GM23248 (cell line): ENCODE measurements around the gene GBE1. TPM values are rescaled to one million over a fixed set of nuclear protein-coding genes. Genes with fewer than 3 reads are reported as not detected.

ENCODE experiments used
- DNase-seq: peaks from one replicate; pipeline ENCODE4 v3.0.0-alpha.2; 2015
- H2AFZ ChIP-seq: fragments of 200-600 bp; sonication (generic); 2 replicates; pipeline ENCODE4 v1.6.1; 2016; ENCODE audit warnings: antibody characterized with exemption
- H3F3A ChIP-seq: fragments of 200-600 bp; sonication (generic); 2 replicates; pipeline ENCODE4 v1.6.1; 2016; ENCODE audit warnings: mild to moderate bottlenecking, antibody characterized with exemption, mixed run types; ENCODE audit not compliant: insufficient read depth
- H3K27ac ChIP-seq: fragments of 200-600 bp; sonication (generic); 2 replicates; pipeline ENCODE4 v1.5.1; 2016; ENCODE audit warnings: mild to moderate bottlenecking
- H3K27me3 ChIP-seq: fragments of 200-600 bp; sonication (generic); replicated peaks from 2 replicates; pipeline ENCODE4 v1.6.1; 2016; ENCODE audit warnings: mild to moderate bottlenecking; ENCODE audit not compliant: insufficient read depth
- H3K36me3 ChIP-seq: fragments of 200-600 bp; sonication (generic); 2 replicates; pipeline ENCODE4 v1.6.1; 2016; ENCODE audit warnings: low read depth, mild to moderate bottlenecking
- H3K4me1 ChIP-seq: fragments of 200-600 bp; sonication (generic); 2 replicates; pipeline ENCODE4 v1.6.1; 2016; ENCODE audit warnings: mild to moderate bottlenecking; ENCODE audit not compliant: insufficient read depth
- H3K4me2 ChIP-seq: fragments of 200-600 bp; sonication (generic); one replicate; pipeline ENCODE4 v1.6.1; 2016; ENCODE audit warnings: mild to moderate bottlenecking; ENCODE audit not compliant: unreplicated experiment
- H3K4me3 ChIP-seq: fragments of 200-600 bp; sonication (generic); 2 replicates; pipeline ENCODE4 v1.5.1; 2016; ENCODE audit warnings: mild to moderate bottlenecking
- H3K79me2 ChIP-seq: fragments of 200-600 bp; sonication (generic); 2 replicates; pipeline ENCODE4 v1.6.1; 2016; ENCODE audit warnings: mild to moderate bottlenecking; ENCODE audit not compliant: insufficient read depth
- H3K9ac ChIP-seq: fragments of 200-600 bp; sonication (generic); 2 replicates; pipeline ENCODE4 v1.6.1; 2016; ENCODE audit warnings: mild to moderate bottlenecking
- H3K9me2 ChIP-seq: fragments of 200-600 bp; sonication (generic); 2 replicates; pipeline ENCODE4 v1.6.1; 2016; ENCODE audit warnings: mixed run types, mild to moderate bottlenecking, moderate library complexity; ENCODE audit not compliant: insufficient read depth
- H3K9me3 ChIP-seq: fragments of 200-600 bp; sonication (generic); one replicate; pipeline ENCODE4 v1.6.1; 2017; ENCODE audit warnings: low read depth
- H4K20me1 ChIP-seq: fragments of 200-600 bp; sonication (generic); 2 replicates; pipeline ENCODE4 v1.6.0; 2016; ENCODE audit not compliant: insufficient read depth
- EZH2 ChIP-seq: fragments of 200-600 bp; sonication (generic); IDR thresholded peaks from 2 replicates; pipeline ENCODE4 v1.6.1; 2018; ENCODE audit warnings: antibody characterized with exemption, mild to moderate bottlenecking; ENCODE audit not compliant: insufficient read depth, poor library complexity, severe bottlenecking
- EZH2phosphoT487 ChIP-seq: fragments of 200-600 bp; sonication (generic); IDR thresholded peaks from 2 replicates; pipeline ENCODE4 v1.6.1; 2018; ENCODE audit warnings: antibody characterized with exemption, moderate library complexity, mild to moderate bottlenecking, low read depth; ENCODE audit not compliant: insufficient read depth
- WGBS, 2 experiments: methylation state at CpG; one replicate each; pipeline ENCODE4 v1.1.6; 2015 to 2017; ENCODE audit warnings: low lambda C conversion rate in 2 of 2, low coverage in 1 of 2; ENCODE audit errors: missing lambda C conversion rate in 2 of 2; 5-methylcytosine and 5-hydroxymethylcytosine counted together
- in situ Hi-C: fragments of 300-500 bp; cut with MboI; formaldehyde crosslinking; loops from 2 replicates; pipeline ENCODE4 v1.15.0; 2020
- polyA plus RNA-seq: library from polyadenylated mRNA; unstranded; fragments of >200 nt; fragmentation: Nextera tagmentation; extraction: Ambion mirVana; gene quantifications from 2 replicates; pipeline ENCODE4 v1.2.1, GENCODE V29; 2016
- small RNA-seq: library from RNA; depleted of rRNA; stranded (forward); fragments of <200 nt; gene quantifications from one replicate; pipeline ENCODE3, GENCODE V24; 2014; ENCODE audit warnings: low read depth, low replicate concordance
- total RNA-seq: library from RNA; depleted of rRNA; stranded (reverse); fragments of >200 nt; shearing (Covaris generic); gene quantifications from 2 replicates; pipeline ENCODE4 v1.2.3, GENCODE V29; 2014

Gene GBE1
- total and polyA plus RNA-seq, 2 experiments from 2014 or later: 130 to 166 TPM

- DNase-seq: peak; percentile 23
- Histone ChIP-seq H3K4me2 (peak overlapping the region; percentile 18), H3K9me2 (no peaks in the 10 kb centered on the region), H3K4me1 (peaks cover 23% of the 10 kb centered on the region), H3F3A (peaks cover 16% of the 10 kb centered on the region), H4K20me1 (no peaks in the 10 kb centered on the region), H3K27me3 (no peaks in the 10 kb centered on the region), H3K79me2 (no peaks in the 10 kb centered on the region), H3K4me3 (no peak overlapping the region), H3K27ac (peak overlapping the region; percentile 71), H3K9me3 (no peaks in the 10 kb centered on the region), H3K36me3 (no peaks in the 10 kb centered on the region), H3K9ac (0 out of 2 replicates have a peak overlapping the region, but pooled peaks have one; percentile 15), H2AFZ (no peak overlapping the region)
- in situ Hi-C loops: no loop called here
- TF ChIP-seq EZH2phosphoT487 (no peak), EZH2 (no peak)
- 64% methylated on average over 3 of the region's 3 CpGs for WGBS, 2 experiments
Measured at GRCh38 chr3:81443457-81443782, 318.0 kb downstream of the GBE1 start.

GRCh38 chr3:81442758-81443456, 318.5 kb downstream of the GBE1 start:
- H3K9me3 ChIP-seq: no peaks in the 10 kb centered on the region
- H2AFZ ChIP-seq: no peak overlapping the region
- H3F3A ChIP-seq: peaks cover 16% of the 10 kb centered on the region
- no peak overlapping the region for H3K4me2 ChIP-seq
- no peaks in the 10 kb centered on the region for H4K20me1 ChIP-seq
- H3K9ac ChIP-seq: no peak overlapping the region
- no peak for TF ChIP-seq EZH2
- no peak for TF ChIP-seq EZH2phosphoT487
- 90 to 96% methylated on average over 9 of the region's 9 CpGs for WGBS, 2 experiments
- no peak for DNase-seq
- H3K9me2 ChIP-seq: no peaks in the 10 kb centered on the region
- peaks cover 23% of the 10 kb centered on the region for H3K4me1 ChIP-seq
- no peaks in the 10 kb centered on the region for H3K27me3 ChIP-seq
- no peaks in the 10 kb centered on the region for H3K36me3 ChIP-seq
- H3K4me3 ChIP-seq: no peak overlapping the region
- no peaks in the 10 kb centered on the region for H3K79me2 ChIP-seq
- in situ Hi-C loops: no loop called here
- no peak overlapping the region for H3K27ac ChIP-seq

GRCh38 chr3:81440661-81441060, 320.8 kb downstream of the GBE1 start:
- H3K4me1 ChIP-seq: peaks cover 16% of the 10 kb centered on the region
- in situ Hi-C loops: no loop called here
- no peaks in the 10 kb centered on the region for H3K9me2 ChIP-seq
- H3K9ac ChIP-seq: no peak overlapping the region
- no peak for DNase-seq
- H3K27me3 ChIP-seq: no peaks in the 10 kb centered on the region
- H3K4me3 ChIP-seq: no peak overlapping the region
- H3K9me3 ChIP-seq: no peaks in the 10 kb centered on the region
- no peak overlapping the region for H2AFZ ChIP-seq
- H3K27ac ChIP-seq: no peak overlapping the region
- no peaks in the 10 kb centered on the region for H4K20me1 ChIP-seq
- H3K4me2 ChIP-seq: no peak overlapping the region
- no peaks in the 10 kb centered on the region for H3K36me3 ChIP-seq
- 47 to 58% methylated on average over 3 of the region's 3 CpGs for WGBS, 2 experiments
- TF ChIP-seq EZH2phosphoT487 (no peak), EZH2 (no peak)
- H3K79me2 ChIP-seq: no peaks in the 10 kb centered on the region
- H3F3A ChIP-seq: peaks cover 16% of the 10 kb centered on the region

Small RNA genes lying within 50 kb of the gene (small RNA-seq; reads per million reads assigned to genes)
- gene AC017015.1: not detected
- gene RNU2-28P: 34.9 reads per million, percentile 92 among the genes with 10 or more reads in this experiment
